Gastroesophageal sphincter (tissue), 3 donors: Measurements from ENCODE around the gene NIT2.

Source experiments
- EP300 ChIP-seq: sonication (generic); formaldehyde crosslinking; IDR thresholded peaks from one replicate; pipeline ENCODE4 v1.6.1; 2017; ENCODE audit warnings: antibody characterized with exemption, mild to moderate bottlenecking
- POLR2A ChIP-seq, 2 donors: fragments of 450-650 bp; IDR thresholded peaks; one replicate each; pipeline ENCODE4 v1.6.1; 2017; ENCODE audit warnings: antibody characterized with exemption in 2 of 2, mild to moderate bottlenecking in 2 of 2, moderate library complexity in 1 of 2
- TF ChIP-seq, protein P1 (sequence below), 4 experiments: fragments of 200-600 bp in 2 of 4; fragments of 450-650 bp in 2 of 4; sonication (generic) in 1 of 4; IDR thresholded peaks; one replicate each; pipeline ENCODE4 v1.5.1; 2017 to 2019; ENCODE audit warnings: antibody characterized with exemption in 4 of 4, mild to moderate bottlenecking in 2 of 4, moderate library complexity in 2 of 4

GRCh38 chr3:100368441-100368840 lies 33.9 kb downstream of the NIT2 start:
- TF ChIP-seq, protein P1, sequence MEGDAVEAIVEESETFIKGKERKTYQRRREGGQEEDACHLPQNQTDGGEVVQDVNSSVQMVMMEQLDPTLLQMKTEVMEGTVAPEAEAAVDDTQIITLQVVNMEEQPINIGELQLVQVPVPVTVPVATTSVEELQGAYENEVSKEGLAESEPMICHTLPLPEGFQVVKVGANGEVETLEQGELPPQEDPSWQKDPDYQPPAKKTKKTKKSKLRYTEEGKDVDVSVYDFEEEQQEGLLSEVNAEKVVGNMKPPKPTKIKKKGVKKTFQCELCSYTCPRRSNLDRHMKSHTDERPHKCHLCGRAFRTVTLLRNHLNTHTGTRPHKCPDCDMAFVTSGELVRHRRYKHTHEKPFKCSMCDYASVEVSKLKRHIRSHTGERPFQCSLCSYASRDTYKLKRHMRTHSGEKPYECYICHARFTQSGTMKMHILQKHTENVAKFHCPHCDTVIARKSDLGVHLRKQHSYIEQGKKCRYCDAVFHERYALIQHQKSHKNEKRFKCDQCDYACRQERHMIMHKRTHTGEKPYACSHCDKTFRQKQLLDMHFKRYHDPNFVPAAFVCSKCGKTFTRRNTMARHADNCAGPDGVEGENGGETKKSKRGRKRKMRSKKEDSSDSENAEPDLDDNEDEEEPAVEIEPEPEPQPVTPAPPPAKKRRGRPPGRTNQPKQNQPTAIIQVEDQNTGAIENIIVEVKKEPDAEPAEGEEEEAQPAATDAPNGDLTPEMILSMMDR (IDR thresholded peaks at IDR 0.05): no peak
- TF ChIP-seq EP300: no peak
- TF ChIP-seq POLR2A (IDR thresholded peaks at IDR 0.05): no peak
